GM23248 (cell line): ENCODE measurements around the gene BCL2. TPM values are rescaled to one million over a fixed set of nuclear protein-coding genes. Genes with fewer than 3 reads are reported as not detected.

Source experiments
- DNase-seq: peaks from one replicate; pipeline ENCODE4 v3.0.0-alpha.2; 2015
- H2AFZ ChIP-seq: fragments of 200-600 bp; sonication (generic); 2 replicates; pipeline ENCODE4 v1.6.1; 2016; ENCODE audit warnings: antibody characterized with exemption
- H3F3A ChIP-seq: fragments of 200-600 bp; sonication (generic); 2 replicates; pipeline ENCODE4 v1.6.1; 2016; ENCODE audit warnings: mild to moderate bottlenecking, antibody characterized with exemption, mixed run types; ENCODE audit not compliant: insufficient read depth
- H3K27ac ChIP-seq: fragments of 200-600 bp; sonication (generic); 2 replicates; pipeline ENCODE4 v1.5.1; 2016; ENCODE audit warnings: mild to moderate bottlenecking
- H3K27me3 ChIP-seq: fragments of 200-600 bp; sonication (generic); replicated peaks from 2 replicates; pipeline ENCODE4 v1.6.1; 2016; ENCODE audit warnings: mild to moderate bottlenecking; ENCODE audit not compliant: insufficient read depth
- H3K36me3 ChIP-seq: fragments of 200-600 bp; sonication (generic); 2 replicates; pipeline ENCODE4 v1.6.1; 2016; ENCODE audit warnings: low read depth, mild to moderate bottlenecking
- H3K4me1 ChIP-seq: fragments of 200-600 bp; sonication (generic); 2 replicates; pipeline ENCODE4 v1.6.1; 2016; ENCODE audit warnings: mild to moderate bottlenecking; ENCODE audit not compliant: insufficient read depth
- H3K4me2 ChIP-seq: fragments of 200-600 bp; sonication (generic); one replicate; pipeline ENCODE4 v1.6.1; 2016; ENCODE audit warnings: mild to moderate bottlenecking; ENCODE audit not compliant: unreplicated experiment
- H3K4me3 ChIP-seq: fragments of 200-600 bp; sonication (generic); 2 replicates; pipeline ENCODE4 v1.5.1; 2016; ENCODE audit warnings: mild to moderate bottlenecking
- H3K79me2 ChIP-seq: fragments of 200-600 bp; sonication (generic); 2 replicates; pipeline ENCODE4 v1.6.1; 2016; ENCODE audit warnings: mild to moderate bottlenecking; ENCODE audit not compliant: insufficient read depth
- H3K9ac ChIP-seq: fragments of 200-600 bp; sonication (generic); 2 replicates; pipeline ENCODE4 v1.6.1; 2016; ENCODE audit warnings: mild to moderate bottlenecking
- H3K9me2 ChIP-seq: fragments of 200-600 bp; sonication (generic); 2 replicates; pipeline ENCODE4 v1.6.1; 2016; ENCODE audit warnings: mixed run types, mild to moderate bottlenecking, moderate library complexity; ENCODE audit not compliant: insufficient read depth
- H3K9me3 ChIP-seq: fragments of 200-600 bp; sonication (generic); one replicate; pipeline ENCODE4 v1.6.1; 2017; ENCODE audit warnings: low read depth
- H4K20me1 ChIP-seq: fragments of 200-600 bp; sonication (generic); 2 replicates; pipeline ENCODE4 v1.6.0; 2016; ENCODE audit not compliant: insufficient read depth
- EZH2 ChIP-seq: fragments of 200-600 bp; sonication (generic); IDR thresholded peaks from 2 replicates; pipeline ENCODE4 v1.6.1; 2018; ENCODE audit warnings: antibody characterized with exemption, mild to moderate bottlenecking; ENCODE audit not compliant: insufficient read depth, poor library complexity, severe bottlenecking
- EZH2phosphoT487 ChIP-seq: fragments of 200-600 bp; sonication (generic); IDR thresholded peaks from 2 replicates; pipeline ENCODE4 v1.6.1; 2018; ENCODE audit warnings: antibody characterized with exemption, moderate library complexity, mild to moderate bottlenecking, low read depth; ENCODE audit not compliant: insufficient read depth
- WGBS, 2 experiments: methylation state at CpG; one replicate each; pipeline ENCODE4 v1.1.6; 2015 to 2017; ENCODE audit warnings: low lambda C conversion rate in 2 of 2, low coverage in 1 of 2; ENCODE audit errors: missing lambda C conversion rate in 2 of 2; 5-methylcytosine and 5-hydroxymethylcytosine counted together
- in situ Hi-C: fragments of 300-500 bp; cut with MboI; formaldehyde crosslinking; loops from 2 replicates; pipeline ENCODE4 v1.15.0; 2020
- polyA plus RNA-seq: library from polyadenylated mRNA; unstranded; fragments of >200 nt; fragmentation: Nextera tagmentation; extraction: Ambion mirVana; gene quantifications from 2 replicates; pipeline ENCODE4 v1.2.1, GENCODE V29; 2016
- total RNA-seq: library from RNA; depleted of rRNA; stranded (reverse); fragments of >200 nt; shearing (Covaris generic); gene quantifications from 2 replicates; pipeline ENCODE4 v1.2.3, GENCODE V29; 2014

BCL2 gene
- total and polyA plus RNA-seq, 2 experiments from 2014 or later: 0.30 to 1.5 TPM

DNA sequence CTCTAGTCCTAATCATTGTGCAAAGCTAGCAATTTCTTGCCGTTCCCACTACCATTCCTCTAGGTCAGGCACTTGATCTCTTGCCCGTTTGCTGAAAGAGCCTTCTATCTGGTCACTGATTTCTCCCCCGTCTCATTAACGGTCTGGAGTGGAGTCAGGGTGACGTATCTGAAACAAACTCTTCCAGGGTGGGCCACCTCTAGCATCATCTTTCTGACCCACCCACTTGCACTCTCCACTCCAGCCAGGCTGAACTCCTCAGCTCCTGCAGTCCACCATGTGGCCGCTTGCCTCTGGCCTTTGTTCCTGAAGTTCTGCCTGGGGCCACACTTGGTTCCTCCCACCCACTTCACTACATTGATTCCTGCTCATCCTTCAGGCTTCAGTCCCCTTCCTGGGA is 13.3 kb downstream of the BCL2 start:
- H3K4me3 ChIP-seq: no peak overlapping the region
- H3K79me2 ChIP-seq: no peaks in the 10 kb centered on the region
- H3K9me2 ChIP-seq: no peaks in the 10 kb centered on the region
- H3K4me2 ChIP-seq: no peak overlapping the region
- no peaks in the 10 kb centered on the region for H3K27me3 ChIP-seq
- in situ Hi-C loops: no loop called here
- DNase-seq: no peak
- H3F3A ChIP-seq: no peaks in the 10 kb centered on the region
- WGBS, 2 experiments: 95 to 99% methylated on average over 6 of the region's 6 CpGs
- H3K27ac ChIP-seq: no peak overlapping the region
- no peak overlapping the region for H2AFZ ChIP-seq
- H3K9me3 ChIP-seq: no peaks in the 10 kb centered on the region
- H3K4me1 ChIP-seq: no peaks in the 10 kb centered on the region
- TF ChIP-seq EZH2phosphoT487 (no peak), EZH2 (no peak)
- no peak overlapping the region for H3K9ac ChIP-seq
- H3K36me3 ChIP-seq: no peaks in the 10 kb centered on the region
- no peaks in the 10 kb centered on the region for H4K20me1 ChIP-seq

DNA sequence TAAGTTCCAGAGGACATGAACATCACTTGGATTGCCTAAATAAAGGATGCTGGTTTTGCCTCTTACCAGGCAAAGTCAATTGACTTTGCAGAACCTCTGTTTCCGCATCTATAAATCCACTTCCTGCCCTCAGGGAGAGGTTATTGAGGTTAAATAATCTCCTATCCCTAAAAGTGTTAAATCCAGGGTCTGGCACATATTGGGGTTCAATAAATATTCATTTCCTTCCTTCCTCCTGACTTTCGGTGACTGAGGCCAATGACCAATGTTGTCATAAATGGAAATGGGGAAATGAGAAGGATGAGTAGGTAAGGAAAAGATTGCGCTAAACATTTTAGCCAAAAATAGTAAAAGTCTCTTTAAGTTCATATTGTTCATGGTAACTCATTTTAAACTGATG is 16.0 kb downstream of the BCL2 start:
- Histone ChIP-seq H3K27me3 (no peaks in the 10 kb centered on the region), H3K9me3 (no peaks in the 10 kb centered on the region), H3F3A (no peaks in the 10 kb centered on the region), H3K9me2 (no peaks in the 10 kb centered on the region), H4K20me1 (no peaks in the 10 kb centered on the region), H3K4me1 (no peaks in the 10 kb centered on the region), H3K36me3 (no peaks in the 10 kb centered on the region), H2AFZ (no peak overlapping the region), H3K4me2 (no peak overlapping the region), H3K4me3 (no peak overlapping the region), H3K27ac (no peak overlapping the region), H3K79me2 (no peaks in the 10 kb centered on the region), H3K9ac (no peak overlapping the region)
- in situ Hi-C loops: no loop called here
- WGBS, 2 experiments: 97 to 100% methylated on average over 3 of the region's 3 CpGs
- DNase-seq: no peak
- TF ChIP-seq EZH2phosphoT487: no peak
- TF ChIP-seq EZH2: no peak

DNA sequence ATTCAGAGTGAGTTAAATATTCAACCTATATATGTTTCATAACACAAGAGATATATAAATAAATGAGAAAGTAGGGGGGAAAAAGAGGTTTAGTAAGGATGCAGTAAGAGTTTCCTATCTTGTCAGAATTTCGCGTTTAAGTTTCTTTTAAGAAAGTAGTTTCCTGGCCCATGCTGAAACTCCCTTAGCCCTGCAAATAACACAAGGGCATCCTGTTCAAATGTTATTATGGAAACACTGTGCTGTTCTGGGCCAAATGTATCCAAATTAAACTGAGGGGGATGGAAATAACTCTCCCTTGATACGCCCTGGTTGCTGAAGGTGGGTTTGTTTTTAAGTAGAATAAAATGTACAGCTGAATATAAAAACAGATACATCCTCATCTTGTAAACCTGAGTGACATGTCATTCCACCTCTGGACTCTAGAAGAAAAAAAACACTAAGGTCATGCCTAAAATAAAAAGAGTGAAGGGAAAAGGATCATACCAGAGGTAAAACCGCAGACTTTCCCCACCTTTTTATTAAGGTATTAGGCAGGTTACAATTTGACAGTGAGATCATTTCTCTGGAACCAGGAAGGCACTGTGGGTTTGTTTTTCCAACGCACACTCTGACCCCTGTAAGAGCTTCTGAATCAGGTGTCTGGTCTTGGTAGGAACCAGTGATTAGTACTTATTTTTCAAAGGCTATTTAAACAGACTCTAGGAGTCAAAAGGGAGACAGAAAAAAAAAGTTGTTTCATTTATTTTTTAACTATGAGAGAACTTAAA is 16.7 kb downstream of the BCL2 start:
- no peaks in the 10 kb centered on the region for H3K9me3 ChIP-seq
- in situ Hi-C loops: no loop called here
- no peak for TF ChIP-seq EZH2phosphoT487
- TF ChIP-seq EZH2: no peak
- H3F3A ChIP-seq: no peaks in the 10 kb centered on the region
- no peak overlapping the region for H2AFZ ChIP-seq
- no peaks in the 10 kb centered on the region for H3K27me3 ChIP-seq
- H3K9ac ChIP-seq: no peak overlapping the region
- 80 to 81% methylated on average over 5 of the region's 5 CpGs for WGBS, 2 experiments
- no peak overlapping the region for H3K4me2 ChIP-seq
- no peaks in the 10 kb centered on the region for H3K79me2 ChIP-seq
- H4K20me1 ChIP-seq: no peaks in the 10 kb centered on the region
- no peak overlapping the region for H3K4me3 ChIP-seq
- H3K9me2 ChIP-seq: no peaks in the 10 kb centered on the region
- H3K27ac ChIP-seq: no peak overlapping the region
- H3K36me3 ChIP-seq: no peaks in the 10 kb centered on the region
- H3K4me1 ChIP-seq: no peaks in the 10 kb centered on the region
- no peak for DNase-seq

DNA sequence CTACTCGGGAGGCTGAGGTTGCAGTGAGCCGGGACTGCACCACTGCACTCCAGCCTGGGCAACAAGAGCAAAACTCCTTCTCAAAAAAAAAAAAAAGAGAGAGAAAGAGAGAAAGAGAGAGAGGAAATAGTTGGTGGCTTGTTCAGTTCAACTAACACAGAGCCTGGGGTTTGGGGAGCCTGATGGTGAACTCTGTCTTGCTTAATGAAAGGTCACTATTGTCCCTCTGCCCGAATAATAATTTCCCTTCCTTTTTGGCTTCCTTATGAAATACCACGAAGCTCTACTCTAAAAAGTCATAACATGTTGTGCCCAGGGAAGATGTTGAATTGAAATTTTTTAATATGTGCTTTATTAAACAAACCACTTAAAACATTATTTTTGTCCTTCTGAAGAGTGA is 17.3 kb downstream of the BCL2 start:
- no peak for TF ChIP-seq EZH2
- no peak for TF ChIP-seq EZH2phosphoT487
- no peaks in the 10 kb centered on the region for H3K79me2 ChIP-seq
- in situ Hi-C loops: no loop called here
- H3K9me2 ChIP-seq: no peaks in the 10 kb centered on the region
- H3K4me1 ChIP-seq: no peaks in the 10 kb centered on the region
- WGBS, 2 experiments: 55 to 57% methylated on average over 4 of the region's 4 CpGs
- H3K4me2 ChIP-seq: no peak overlapping the region
- H3K4me3 ChIP-seq: no peak overlapping the region
- H2AFZ ChIP-seq: no peak overlapping the region
- H3K36me3 ChIP-seq: no peaks in the 10 kb centered on the region
- H3K9ac ChIP-seq: no peak overlapping the region
- H3K9me3 ChIP-seq: no peaks in the 10 kb centered on the region
- no peaks in the 10 kb centered on the region for H4K20me1 ChIP-seq
- no peaks in the 10 kb centered on the region for H3F3A ChIP-seq
- no peak overlapping the region for H3K27ac ChIP-seq
- no peak for DNase-seq
- no peaks in the 10 kb centered on the region for H3K27me3 ChIP-seq

DNA sequence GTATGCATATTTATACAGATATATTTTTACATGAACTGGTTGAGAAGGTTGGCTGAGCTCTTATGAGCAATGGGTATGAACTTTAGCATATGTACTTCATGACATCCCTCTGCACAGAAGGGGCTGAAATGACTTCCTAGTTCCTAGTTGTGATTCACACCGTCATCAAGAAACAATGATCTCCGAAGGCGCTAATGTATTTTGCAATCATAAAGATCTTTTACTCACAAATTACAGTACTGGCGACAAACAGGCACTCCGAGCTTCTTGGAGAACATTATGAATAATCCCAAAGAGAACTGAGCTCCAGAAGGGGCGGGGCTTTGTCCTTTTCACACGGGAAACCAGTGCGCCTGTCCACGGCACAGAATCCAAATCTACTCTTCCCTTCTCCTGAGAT is 18.1 kb downstream of the BCL2 start:
- no peak overlapping the region for H3K9ac ChIP-seq
- H3K27ac ChIP-seq: no peak overlapping the region
- DNase-seq: no peak
- no peak for TF ChIP-seq EZH2
- no peak for TF ChIP-seq EZH2phosphoT487
- no peaks in the 10 kb centered on the region for H3K36me3 ChIP-seq
- no peak overlapping the region for H2AFZ ChIP-seq
- H3K4me1 ChIP-seq: no peaks in the 10 kb centered on the region
- no peak overlapping the region for H3K4me3 ChIP-seq
- no peaks in the 10 kb centered on the region for H4K20me1 ChIP-seq
- no peaks in the 10 kb centered on the region for H3K79me2 ChIP-seq
- no peaks in the 10 kb centered on the region for H3K27me3 ChIP-seq
- in situ Hi-C loops: no loop called here
- WGBS, 2 experiments: 79 to 81% methylated on average over 9 of the region's 9 CpGs
- no peaks in the 10 kb centered on the region for H3K9me3 ChIP-seq
- no peak overlapping the region for H3K4me2 ChIP-seq
- no peaks in the 10 kb centered on the region for H3K9me2 ChIP-seq
- no peaks in the 10 kb centered on the region for H3F3A ChIP-seq
